ENCODE results near the gene ELOVL1.
"Not testable (repeated sequence)": the region's sequence is repeated elsewhere in the genome, so short reads cannot be mapped to it uniquely, and the experiment has no call there.

Gene ELOVL1

GRCh38 chr1:43367904-43368645 lies at the start of gene ELOVL1:
ELOVL1 (minus strand) TSS chr1:43368011; CDS start chr1:43365609, 2,402 bp downstream.
- peak; percentile 87 for DNase-seq (ENCODE audit: low read depth)

- peak; percentile 58 for DNase-seq (ENCODE audit: low read depth)
Measured at GRCh38 chr1:43415901-43416300, 48.1 kb upstream of the ELOVL1 start.

GRCh38 chr1:43414634-43415223 lies 46.9 kb upstream of the ELOVL1 start:
- peak; percentile 67 for DNase-seq (ENCODE audit: low read depth)

- not testable (repeated sequence) for DNase-seq (ENCODE audit: low read depth)
Measured at GRCh38 chr1:43413426-43413825, 45.6 kb upstream of the ELOVL1 start.

- no peak for DNase-seq (ENCODE audit: low read depth)
Measured at GRCh38 chr1:43410571-43410970, 42.8 kb upstream of the ELOVL1 start.

- no peak for DNase-seq (ENCODE audit: low read depth)
Measured at GRCh38 chr1:43405876-43406234, 38.0 kb upstream of the ELOVL1 start.

GRCh38 chr1:43405219-43405875 lies 37.5 kb upstream of the ELOVL1 start:
- peak; percentile 84 for DNase-seq (ENCODE audit: low read depth)

- DNase-seq (ENCODE audit: low read depth), result no peak
Measured at GRCh38 chr1:43404353-43404752, 36.5 kb upstream of the ELOVL1 start.

- peak; percentile 72 for DNase-seq (ENCODE audit: low read depth)
Measured at GRCh38 chr1:43402089-43402865, 34.5 kb upstream of the ELOVL1 start.

GRCh38 chr1:43400441-43400840 lies 32.6 kb upstream of the ELOVL1 start:
- not testable (repeated sequence) for DNase-seq (ENCODE audit: low read depth)

GRCh38 chr1:43398227-43398626 lies 30.4 kb upstream of the ELOVL1 start:
- no peak for DNase-seq (ENCODE audit: low read depth)

GRCh38 chr1:43396059-43396458 lies 28.2 kb upstream of the ELOVL1 start:
- DNase-seq (ENCODE audit: low read depth), result no peak

GRCh38 chr1:43395523-43395922 lies 27.7 kb upstream of the ELOVL1 start:
- no peak for DNase-seq (ENCODE audit: low read depth)

GRCh38 chr1:43392702-43393101 lies 24.9 kb upstream of the ELOVL1 start:
- DNase-seq (ENCODE audit: low read depth), result no peak

GRCh38 chr1:43389326-43390313 lies 21.8 kb upstream of the ELOVL1 start, which contains the start of the genes MED8 and SZT2:
MED8 (minus strand) TSS chr1:43389800; CDS start chr1:43389764, 36 bp downstream.
SZT2 (plus strand) TSS chr1:43389899; CDS start chr1:43389969, 70 bp downstream.
- peak; percentile 99 for DNase-seq (ENCODE audit: low read depth)

GRCh38 chr1:43388613-43389012 lies 20.8 kb upstream of the ELOVL1 start:
- DNase-seq (ENCODE audit: low read depth), result no peak

GRCh38 chr1:43387976-43388599 lies 20.3 kb upstream of the ELOVL1 start:
- no peak for DNase-seq (ENCODE audit: low read depth)

- DNase-seq (ENCODE audit: low read depth), result no peak
Measured at GRCh38 chr1:43386676-43387075, 18.9 kb upstream of the ELOVL1 start.

- DNase-seq (ENCODE audit: low read depth), result no peak
Measured at GRCh38 chr1:43383449-43383848, 15.6 kb upstream of the ELOVL1 start.

- DNase-seq (ENCODE audit: low read depth), result no peak
Measured at GRCh38 chr1:43382027-43382779, 14.4 kb upstream of the ELOVL1 start.
